ENCODE data around the gene PAM.

DNA sequence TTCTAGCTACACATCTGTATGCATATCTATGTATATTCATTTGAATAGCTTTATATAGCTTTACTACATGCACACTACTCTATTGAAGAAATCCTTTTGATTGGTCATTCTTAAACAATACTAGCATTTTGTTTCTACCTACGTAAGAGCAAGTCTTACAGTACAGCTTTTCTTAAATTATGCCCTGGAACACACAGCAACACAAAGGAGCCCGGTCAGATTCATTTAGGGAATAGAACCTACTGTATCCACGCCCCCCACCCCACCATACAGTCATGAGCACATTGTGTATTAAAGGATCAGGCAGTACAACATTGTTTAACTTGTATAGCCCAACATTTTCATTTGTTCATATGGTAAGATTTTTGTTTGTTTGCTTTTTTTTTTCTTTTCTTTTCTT, 202.0 kb downstream of the PAM start:
- TF ChIP-seq CTCF (conservative IDR thresholded peaks at IDR 0.05; ENCODE audit: low read depth, low read length) (no peak), EZH2 (IDR thresholded peaks at IDR 0.05; ENCODE audit: borderline replicate concordance, low read depth, low read length, poor library complexity, severe bottlenecking) (no peak)

Measured in A673 (cell line).